Measurements from ENCODE around the gene PCDHGA6.
"Not testable (repeated sequence)": the region's sequence is repeated elsewhere in the genome, so short reads cannot be mapped to it uniquely, and the experiment has no call there.

Gene PCDHGA6

GRCh38 chr5:141360685-141361084 is 13.0 kb upstream of the PCDHGA6 start:
- no peak overlapping the region for H3K27ac ChIP-seq (ENCODE audit: low read depth, low read length, severe bottlenecking)
- H3K4me3 ChIP-seq (ENCODE audit: extremely low read depth, insufficient read depth, low read length, poor library complexity, severe bottlenecking) = no peak overlapping the region
- H3K36me3 ChIP-seq (ENCODE audit: control insufficient read depth, insufficient read depth, low read length) = peaks cover 3% of the 10 kb centered on the region
- peaks cover 50% of the 10 kb centered on the region for H3K9me3 ChIP-seq (ENCODE audit: control insufficient read depth, low read length)
- H3K4me1 ChIP-seq (ENCODE audit: control insufficient read depth, insufficient read depth, low read length, poor library complexity, severe bottlenecking) = no peaks in the 10 kb centered on the region
- 94 to 95% methylated on average over 10 to 11 of the region's 15 CpGs for WGBS, 2 experiments (ENCODE audit: insufficient coverage in 2 of 2)

- H3K36me3 ChIP-seq (ENCODE audit: control insufficient read depth, insufficient read depth, low read length) = peaks cover 3% of the 10 kb centered on the region
- peaks cover 45% of the 10 kb centered on the region for H3K9me3 ChIP-seq (ENCODE audit: control insufficient read depth, low read length)
- H3K4me3 ChIP-seq (ENCODE audit: extremely low read depth, insufficient read depth, low read length, poor library complexity, severe bottlenecking) = no peak overlapping the region
- H3K4me1 ChIP-seq (ENCODE audit: control insufficient read depth, insufficient read depth, low read length, poor library complexity, severe bottlenecking) = no peaks in the 10 kb centered on the region
- H3K27ac ChIP-seq (ENCODE audit: low read depth, low read length, severe bottlenecking) = no peak overlapping the region
Measured at GRCh38 chr5:141362719-141363118, 11.0 kb upstream of the PCDHGA6 start.

GRCh38 chr5:141363952-141364660 is 9.6 kb upstream of the PCDHGA6 start, which contains the start of gene PCDHGA5:
Gene PCDHGA5, plus strand, starts transcription at chr5:141364162. Its CDS starts 169 bp downstream, at chr5:141364331.
- peaks cover 45% of the 10 kb centered on the region for H3K9me3 ChIP-seq (ENCODE audit: control insufficient read depth, low read length)
- peaks cover 3% of the 10 kb centered on the region for H3K36me3 ChIP-seq (ENCODE audit: control insufficient read depth, insufficient read depth, low read length)
- no peak within 1 kb of the TSS for H3K27ac ChIP-seq (ENCODE audit: low read depth, low read length, severe bottlenecking)
- no peak within 1 kb of the TSS for H3K4me3 ChIP-seq (ENCODE audit: extremely low read depth, insufficient read depth, low read length, poor library complexity, severe bottlenecking)
- no peaks in the 10 kb centered on the region for H3K4me1 ChIP-seq (ENCODE audit: control insufficient read depth, insufficient read depth, low read length, poor library complexity, severe bottlenecking)
- WGBS, 2 experiments (ENCODE audit: insufficient coverage in 2 of 2) = 92 to 95% methylated on average over 24 to 25 of the region's 34 CpGs

- WGBS, 2 experiments (ENCODE audit: insufficient coverage in 2 of 2) = 95 to 96% methylated on average over 44 to 45 of the region's 46 CpGs
- Histone ChIP-seq H3K36me3 (ENCODE audit: control insufficient read depth, insufficient read depth, low read length) (peaks cover 3% of the 10 kb centered on the region), H3K27ac (ENCODE audit: low read depth, low read length, severe bottlenecking) (no peak overlapping the region), H3K4me3 (ENCODE audit: extremely low read depth, insufficient read depth, low read length, poor library complexity, severe bottlenecking) (no peak overlapping the region), H3K9me3 (ENCODE audit: control insufficient read depth, low read length) (peaks cover 32% of the 10 kb centered on the region), H3K4me1 (ENCODE audit: control insufficient read depth, insufficient read depth, low read length, poor library complexity, severe bottlenecking) (no peaks in the 10 kb centered on the region)
Measured at GRCh38 chr5:141366016-141366896, 7.4 kb upstream of the PCDHGA6 start.

- 94% methylated on average over 31 to 32 of the region's 32 CpGs for WGBS, 2 experiments (ENCODE audit: insufficient coverage in 2 of 2)
- Histone ChIP-seq H3K27ac (ENCODE audit: low read depth, low read length, severe bottlenecking) (no peak within 1 kb of the TSS), H3K4me1 (ENCODE audit: control insufficient read depth, insufficient read depth, low read length, poor library complexity, severe bottlenecking) (no peaks in the 10 kb centered on the region), H3K4me3 (ENCODE audit: extremely low read depth, insufficient read depth, low read length, poor library complexity, severe bottlenecking) (no peak within 1 kb of the TSS), H3K9me3 (ENCODE audit: control insufficient read depth, low read length) (peaks cover 28% of the 10 kb centered on the region), H3K36me3 (ENCODE audit: control insufficient read depth, insufficient read depth, low read length) (no peaks in the 10 kb centered on the region)
Measured at GRCh38 chr5:141369994-141370848, 3.5 kb upstream of the PCDHGA6 start, which contains the start of gene PCDHGB3. Gene PCDHGB3, plus strand, starts transcription at chr5:141370242. Its CDS starts 153 bp downstream, at chr5:141370395.

- H3K9me3 ChIP-seq (ENCODE audit: control insufficient read depth, low read length) = peaks cover 16% of the 10 kb centered on the region
Measured at GRCh38 chr5:141371572-141372475, 1.9 kb upstream of the PCDHGA6 start.

GRCh38 chr5:141374627-141375026 is 936 bp downstream of the PCDHGA6 start:
- no peaks in the 10 kb centered on the region for H3K36me3 ChIP-seq (ENCODE audit: control insufficient read depth, insufficient read depth, low read length)
- H3K4me1 ChIP-seq (ENCODE audit: control insufficient read depth, insufficient read depth, low read length, poor library complexity, severe bottlenecking) = no peaks in the 10 kb centered on the region
- peaks cover 16% of the 10 kb centered on the region for H3K9me3 ChIP-seq (ENCODE audit: control insufficient read depth, low read length)
- WGBS, 2 experiments (ENCODE audit: insufficient coverage in 2 of 2) = 84 to 94% methylated on average over 14 of the region's 14 CpGs
- no peak overlapping the region for H3K27ac ChIP-seq (ENCODE audit: low read depth, low read length, severe bottlenecking)
- no peak overlapping the region for H3K4me3 ChIP-seq (ENCODE audit: extremely low read depth, insufficient read depth, low read length, poor library complexity, severe bottlenecking)

More at GRCh38 chr5:141371572-141372475, 1.9 kb upstream of the PCDHGA6 start:
- Histone ChIP-seq H3K4me3 (ENCODE audit: extremely low read depth, insufficient read depth, low read length, poor library complexity, severe bottlenecking) (no peak overlapping the region), H3K36me3 (ENCODE audit: control insufficient read depth, insufficient read depth, low read length) (no peaks in the 10 kb centered on the region), H3K4me1 (ENCODE audit: control insufficient read depth, insufficient read depth, low read length, poor library complexity, severe bottlenecking) (no peaks in the 10 kb centered on the region), H3K27ac (ENCODE audit: low read depth, low read length, severe bottlenecking) (no peak overlapping the region)
- WGBS, 2 experiments (ENCODE audit: insufficient coverage in 2 of 2) = 96% methylated on average over 66 of the region's 69 CpGs

- peaks cover 16% of the 10 kb centered on the region for H3K9me3 ChIP-seq (ENCODE audit: control insufficient read depth, low read length)
- H3K27ac ChIP-seq (ENCODE audit: low read depth, low read length, severe bottlenecking); H3K36me3 ChIP-seq (ENCODE audit: control insufficient read depth, insufficient read depth, low read length); H3K4me3 ChIP-seq (ENCODE audit: extremely low read depth, insufficient read depth, low read length, poor library complexity, severe bottlenecking); H3K4me1 ChIP-seq (ENCODE audit: control insufficient read depth, insufficient read depth, low read length, poor library complexity, severe bottlenecking): not testable (repeated sequence)
- 94 to 95% methylated on average over 21 to 30 of the region's 48 CpGs for WGBS, 2 experiments (ENCODE audit: insufficient coverage in 2 of 2)
Measured at GRCh38 chr5:141375444-141376155, 1.9 kb downstream of the PCDHGA6 start.

- WGBS, 2 experiments (ENCODE audit: insufficient coverage in 2 of 2) = 94 to 96% methylated on average over 35 to 36 of the region's 37 CpGs
- H3K4me3 ChIP-seq (ENCODE audit: extremely low read depth, insufficient read depth, low read length, poor library complexity, severe bottlenecking) = no peak within 1 kb of the TSS
- no peaks in the 10 kb centered on the region for H3K36me3 ChIP-seq (ENCODE audit: control insufficient read depth, insufficient read depth, low read length)
- H3K4me1 ChIP-seq (ENCODE audit: control insufficient read depth, insufficient read depth, low read length, poor library complexity, severe bottlenecking) = no peaks in the 10 kb centered on the region
- H3K27ac ChIP-seq (ENCODE audit: low read depth, low read length, severe bottlenecking) = no peak within 1 kb of the TSS
- peaks cover 19% of the 10 kb centered on the region for H3K9me3 ChIP-seq (ENCODE audit: control insufficient read depth, low read length)
Measured at GRCh38 chr5:141382469-141383294, 9.0 kb downstream of the PCDHGA6 start, which contains the start of gene PCDHGA7. Gene PCDHGA7, plus strand, starts transcription at chr5:141382742. Its CDS starts 158 bp downstream, at chr5:141382900.
